Left hindlimb (tissue), 1 donor: ENCODE measurements around the gene TMEM187.
"Not testable (repeated sequence)": the region's sequence is repeated elsewhere in the genome, so short reads cannot be mapped to it uniquely, and the experiment has no call there.

Experiments used
- DNase-seq: peaks from one replicate; pipeline ENCODE4 v3.0.0-alpha.2; 2018

Gene TMEM187

DNA sequence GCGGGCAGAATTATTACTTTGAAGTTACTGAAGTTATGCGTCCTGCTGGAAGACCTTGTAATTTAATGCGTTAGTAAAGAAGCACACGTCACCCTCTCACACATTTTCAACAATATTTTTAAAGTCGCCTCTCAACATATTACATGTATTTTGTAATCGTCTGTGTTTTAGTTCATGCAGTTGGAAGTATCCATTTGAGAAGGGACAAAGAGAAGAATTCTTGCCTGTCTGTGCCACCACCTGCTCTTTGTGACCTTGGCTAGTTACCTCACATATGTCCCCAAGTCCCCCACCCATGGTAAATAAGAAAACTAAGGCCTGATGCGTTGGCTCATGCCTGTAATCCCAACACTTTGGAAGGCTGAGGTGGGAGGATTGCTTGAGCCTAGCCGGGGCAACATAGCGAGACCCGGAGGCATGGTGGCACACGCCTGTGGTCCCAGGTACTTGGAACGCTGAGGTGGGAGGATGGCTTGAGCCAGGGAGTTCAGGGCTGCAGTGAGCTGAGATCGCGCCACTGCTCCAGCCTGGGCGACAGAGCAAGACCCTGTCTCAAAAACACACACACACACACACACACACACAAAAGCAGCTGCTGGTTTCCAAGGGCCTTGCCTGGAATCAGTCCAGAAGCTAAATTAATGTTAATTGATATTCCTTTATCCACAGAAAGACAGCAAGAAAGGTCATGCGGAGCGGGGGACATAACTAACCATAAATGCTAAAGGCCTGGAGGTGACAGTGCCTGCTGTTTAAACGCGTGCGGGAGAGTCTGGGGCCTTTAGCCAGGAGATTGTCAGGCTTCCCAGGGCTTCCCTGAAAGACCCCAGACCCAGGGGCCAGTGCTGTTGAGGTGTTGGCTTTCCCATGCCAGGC is 811 bp downstream of the TMEM187 start:
- DNase-seq = peak; percentile 16

DNA sequence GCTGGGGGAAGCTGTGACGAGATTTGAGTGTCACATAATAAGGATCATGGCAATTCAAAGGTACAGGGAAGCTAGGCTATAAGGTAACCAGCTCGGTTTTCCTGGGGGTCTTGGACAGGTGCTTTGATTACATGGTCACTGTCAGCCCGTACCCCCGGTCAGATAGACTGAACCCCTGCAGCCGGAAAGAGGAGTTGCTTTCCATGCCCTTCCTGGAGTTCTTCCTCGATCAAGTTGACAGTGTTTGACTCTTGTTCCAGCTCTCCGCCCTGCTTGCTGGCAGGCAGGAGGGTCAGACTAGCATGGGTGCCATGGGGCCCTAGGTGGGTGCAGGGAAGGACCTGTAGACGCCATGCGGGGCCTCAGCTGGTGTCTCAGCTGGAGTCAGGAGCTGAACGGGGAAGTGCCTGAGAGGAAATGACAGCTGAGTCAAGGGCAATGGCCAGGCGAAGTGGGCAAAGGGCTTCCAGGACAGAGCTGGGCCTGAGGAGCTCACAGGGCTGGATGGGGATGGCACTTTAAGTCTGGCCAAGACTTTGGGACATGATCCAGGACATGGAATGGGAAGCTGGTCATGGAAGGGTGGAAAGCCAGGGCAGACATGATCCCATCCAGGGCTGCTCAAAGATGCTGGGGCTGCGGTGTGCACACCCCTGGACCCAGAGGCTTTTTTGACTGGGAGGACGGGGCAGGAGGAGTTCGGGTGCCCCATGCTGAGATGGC is 1.6 kb downstream of the TMEM187 start:
- DNase-seq = peak; percentile 16

DNA sequence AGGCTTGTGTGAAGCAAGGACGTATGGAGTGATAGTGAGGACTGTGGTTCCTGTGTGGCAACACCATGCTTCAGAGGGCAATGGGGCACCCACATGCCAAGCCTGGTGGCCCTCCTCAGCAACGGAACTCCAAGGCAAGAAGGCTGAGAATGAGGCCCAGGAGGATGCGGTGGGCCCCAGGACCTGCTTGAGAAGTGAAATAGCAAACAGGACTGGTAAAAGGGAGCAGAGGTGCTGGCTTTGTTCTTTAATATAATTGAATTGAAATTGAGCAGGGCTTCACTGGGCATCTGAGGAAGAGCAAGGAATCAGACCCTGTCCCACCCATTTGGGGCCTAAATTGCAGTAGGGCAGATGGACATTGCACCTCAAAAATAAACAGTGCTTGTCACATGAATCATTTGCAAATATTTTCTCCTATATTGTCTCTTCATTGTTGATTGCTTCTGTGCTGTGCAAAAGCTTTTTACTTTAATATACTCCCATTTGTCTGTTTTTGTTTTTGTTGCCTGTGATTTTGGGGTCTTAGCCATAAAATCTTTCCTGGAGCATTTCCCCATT is 2.3 kb downstream of the TMEM187 start:
- DNase-seq = no peak

DNA sequence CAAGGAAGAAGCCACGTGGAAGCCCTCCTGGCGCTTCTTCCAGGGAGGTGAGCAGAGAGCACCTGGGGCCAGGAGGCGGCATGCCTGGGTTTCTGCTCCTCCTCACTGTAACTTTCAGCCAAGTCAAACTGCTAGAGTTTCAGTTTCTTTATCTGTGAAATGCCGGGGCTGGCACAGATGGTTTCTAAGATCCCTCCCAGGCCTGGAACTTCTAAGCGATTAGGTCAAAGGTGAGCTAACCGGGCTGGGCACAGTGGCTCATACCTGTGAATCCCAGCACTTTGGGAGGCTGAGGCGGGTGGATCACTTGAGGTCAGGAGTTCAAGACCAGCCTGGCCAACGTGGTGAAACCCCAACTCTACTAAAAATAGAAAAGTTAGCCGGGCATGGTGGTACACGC is 7.8 kb downstream of the TMEM187 start:
- not testable (repeated sequence) for DNase-seq

DNA sequence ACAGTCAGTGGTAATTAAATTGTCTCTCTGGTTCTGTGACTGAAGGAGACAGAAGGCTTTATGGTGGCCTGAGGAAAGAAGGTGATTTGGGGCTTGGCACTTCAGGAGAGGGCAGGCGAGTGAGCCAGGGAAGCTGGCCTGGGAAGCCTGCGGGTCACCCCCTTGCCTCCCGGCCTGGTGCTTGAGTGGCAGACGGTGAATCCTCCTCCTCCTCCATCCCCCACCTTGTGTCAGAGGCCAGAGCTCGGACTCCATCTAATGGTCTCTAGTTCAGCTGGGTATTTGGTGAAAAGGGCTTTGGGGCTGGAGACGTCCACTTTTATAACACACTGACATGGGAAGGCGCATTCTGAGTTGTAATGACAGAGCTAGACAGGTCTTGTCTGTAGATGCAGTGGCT is 8.7 kb downstream of the TMEM187 start:
- no peak for DNase-seq

DNA sequence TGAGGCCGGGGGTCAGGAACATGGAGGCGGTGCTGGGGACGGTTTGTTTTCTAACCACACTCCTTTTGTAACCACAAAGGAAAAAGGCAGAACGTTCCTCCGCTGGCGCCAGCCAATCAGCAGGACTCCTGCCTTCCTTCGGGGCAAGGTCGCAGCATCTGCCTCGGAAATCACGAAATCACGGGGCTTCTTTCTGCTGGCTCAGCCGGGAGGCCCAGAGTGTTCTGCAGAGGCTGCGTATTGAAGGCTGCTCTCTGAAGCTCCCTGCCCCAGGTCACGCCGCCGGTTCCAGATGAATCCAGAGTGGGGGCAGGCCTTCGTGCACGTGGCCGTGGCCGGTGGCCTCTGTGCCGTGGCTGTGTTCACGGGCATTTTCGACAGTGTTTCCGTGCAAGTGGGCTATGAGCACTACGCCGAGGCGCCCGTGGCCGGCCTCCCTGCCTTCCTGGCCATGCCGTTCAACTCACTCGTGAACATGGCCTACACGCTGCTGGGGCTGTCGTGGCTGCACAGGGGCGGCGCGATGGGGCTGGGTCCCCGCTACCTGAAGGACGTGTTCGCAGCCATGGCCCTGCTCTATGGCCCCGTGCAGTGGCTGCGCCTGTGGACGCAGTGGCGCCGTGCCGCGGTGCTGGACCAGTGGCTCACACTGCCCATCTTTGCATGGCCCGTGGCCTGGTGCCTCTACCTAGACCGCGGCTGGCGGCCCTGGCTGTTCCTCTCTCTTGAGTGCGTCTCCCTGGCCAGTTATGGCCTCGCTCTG is 9.4 kb downstream of the TMEM187 start:
- no peak for DNase-seq

DNA sequence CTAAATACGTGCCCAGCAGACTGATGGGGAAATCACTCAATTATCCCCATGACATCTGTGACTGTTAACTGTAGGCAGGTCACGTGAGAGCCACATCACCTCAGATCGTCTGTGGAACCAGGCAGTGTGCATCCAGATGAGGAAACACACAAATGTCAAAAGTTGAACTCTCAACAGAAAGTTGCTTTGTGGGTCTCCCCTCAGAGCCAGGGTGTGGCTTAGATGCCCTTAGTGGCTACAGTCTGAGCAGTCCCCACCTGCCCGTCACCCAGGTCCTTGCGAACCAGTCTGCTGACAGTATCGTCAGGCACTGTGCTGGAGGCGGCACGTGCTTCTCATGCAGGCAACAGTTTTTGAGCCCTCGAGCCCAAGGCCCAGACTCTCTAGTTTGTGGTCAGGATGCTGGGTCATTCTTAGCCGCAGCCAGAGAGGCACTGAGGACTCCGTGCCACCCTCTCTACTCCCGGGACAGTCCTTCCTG is 10.8 kb downstream of the TMEM187 start:
- no peak for DNase-seq

DNA sequence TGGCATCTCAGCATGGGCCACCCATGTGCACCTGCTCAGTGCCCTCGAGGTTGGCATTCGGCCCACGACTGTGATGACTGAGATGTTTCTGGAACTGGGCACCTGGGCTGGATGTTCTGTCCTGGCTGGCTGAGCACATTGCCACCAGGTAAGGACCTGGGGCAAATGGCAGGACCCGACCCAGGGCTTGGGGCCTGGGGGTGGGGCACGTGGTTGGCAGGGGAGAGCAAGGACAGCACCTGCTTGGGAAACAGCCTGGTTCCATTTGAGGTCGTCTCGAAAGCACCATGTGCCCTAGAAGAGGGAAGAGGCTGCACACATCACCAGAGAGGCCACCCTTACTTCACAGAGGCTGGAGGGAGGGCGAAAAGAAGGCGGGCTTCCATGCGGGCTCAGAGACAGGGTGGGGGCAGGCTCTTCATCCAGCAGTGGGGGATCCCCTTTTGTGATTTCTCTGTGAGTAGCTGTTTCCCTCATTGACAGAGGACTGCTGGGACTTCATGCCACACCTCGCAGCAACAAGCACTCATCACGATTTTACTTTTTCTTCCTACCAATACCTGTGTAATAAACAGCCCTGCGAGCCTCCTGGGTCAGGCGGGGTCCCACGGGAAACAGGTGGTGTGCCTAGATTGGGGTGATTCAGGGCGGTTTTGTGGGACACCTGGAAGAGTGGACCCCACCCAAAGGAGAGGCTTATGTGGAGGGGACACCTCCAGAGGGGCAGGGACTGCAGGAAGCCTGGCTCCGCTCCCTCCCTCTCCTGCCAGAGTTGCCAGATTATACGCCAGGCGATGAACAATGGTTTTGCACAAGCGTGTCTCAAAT is 12.0 kb downstream of the TMEM187 start:
- DNase-seq = no peak

DNA sequence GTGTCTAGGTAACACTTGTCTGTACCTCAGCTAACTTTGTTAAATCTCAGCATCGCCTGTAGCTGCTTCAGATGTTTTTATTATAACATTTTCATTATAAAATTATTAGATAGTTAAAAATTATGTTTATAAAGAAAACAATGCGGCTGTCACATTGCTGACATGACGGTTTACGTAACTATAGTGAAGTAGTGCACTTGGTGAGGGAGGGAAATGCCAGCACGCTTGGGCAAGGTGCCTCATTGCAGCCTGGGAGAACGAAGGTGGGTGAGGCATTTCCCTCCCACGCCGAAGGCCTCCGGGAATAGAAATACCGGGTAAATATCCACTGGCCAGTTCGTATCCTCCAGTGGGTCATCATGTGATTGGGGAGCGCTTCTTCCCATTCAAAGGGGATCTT is 15.9 kb downstream of the TMEM187 start:
- DNase-seq = no peak

DNA sequence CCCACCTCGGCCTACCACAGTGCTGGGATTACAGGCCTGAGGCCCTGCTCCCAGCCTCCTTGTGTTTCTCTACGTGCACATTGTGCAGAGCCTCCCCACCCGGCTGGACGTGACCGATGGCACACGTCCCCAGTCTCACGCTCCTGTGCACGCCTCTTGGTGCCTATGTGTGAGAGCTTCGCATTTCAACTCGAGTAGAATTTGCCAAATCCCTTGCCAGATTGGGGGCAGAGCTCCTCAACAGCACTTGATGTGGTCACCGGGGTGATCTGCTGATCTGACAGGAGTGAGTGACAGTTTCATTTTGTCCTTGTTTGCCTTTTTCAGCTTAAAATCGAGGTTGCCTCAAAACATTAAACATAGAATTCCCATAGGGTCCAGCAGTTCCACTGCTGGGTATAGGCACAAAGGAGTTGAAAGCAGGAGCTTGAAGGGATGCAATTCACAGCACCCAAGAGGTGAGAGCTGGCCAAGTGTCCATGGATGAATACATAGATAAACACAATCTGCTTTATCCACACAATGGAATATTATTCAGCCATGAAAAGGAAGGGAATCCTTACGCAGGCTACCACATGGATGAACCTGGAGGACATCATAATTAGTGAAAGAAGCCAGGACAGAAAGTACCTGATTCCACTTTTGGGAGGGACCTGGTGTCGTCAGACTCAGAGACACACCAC is 17.6 kb downstream of the TMEM187 start:
- DNase-seq = no peak

DNA sequence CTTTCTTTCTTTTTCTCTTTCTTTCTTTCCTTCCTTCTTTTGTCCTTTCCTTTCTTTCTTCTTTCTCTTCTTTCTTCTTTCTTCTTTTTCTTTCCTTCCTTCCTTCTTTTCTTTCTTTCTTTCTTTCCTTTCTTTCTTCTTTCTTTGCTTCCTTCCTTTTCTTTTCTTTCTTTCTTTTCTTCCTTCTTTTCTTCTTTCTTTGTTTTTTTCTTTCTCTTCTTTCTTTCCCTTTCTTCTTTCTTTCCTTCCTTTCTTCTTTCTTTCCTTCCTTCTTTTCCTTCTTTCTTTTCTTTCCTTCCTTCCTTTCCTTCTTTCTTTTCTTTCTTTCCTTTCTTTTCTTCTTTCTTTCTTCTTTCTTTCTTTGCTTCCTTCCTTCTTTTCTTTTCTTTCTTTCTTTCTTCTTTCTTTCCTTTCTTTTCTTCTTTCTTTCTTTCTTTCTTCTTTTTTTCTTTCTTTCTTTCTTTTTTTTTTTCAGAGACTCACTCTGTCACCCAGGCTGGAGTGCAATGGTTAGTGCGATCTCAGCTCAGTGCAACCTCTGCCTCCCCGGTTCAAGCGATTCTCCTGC is 18.5 kb downstream of the TMEM187 start:
- no peak for DNase-seq

DNA sequence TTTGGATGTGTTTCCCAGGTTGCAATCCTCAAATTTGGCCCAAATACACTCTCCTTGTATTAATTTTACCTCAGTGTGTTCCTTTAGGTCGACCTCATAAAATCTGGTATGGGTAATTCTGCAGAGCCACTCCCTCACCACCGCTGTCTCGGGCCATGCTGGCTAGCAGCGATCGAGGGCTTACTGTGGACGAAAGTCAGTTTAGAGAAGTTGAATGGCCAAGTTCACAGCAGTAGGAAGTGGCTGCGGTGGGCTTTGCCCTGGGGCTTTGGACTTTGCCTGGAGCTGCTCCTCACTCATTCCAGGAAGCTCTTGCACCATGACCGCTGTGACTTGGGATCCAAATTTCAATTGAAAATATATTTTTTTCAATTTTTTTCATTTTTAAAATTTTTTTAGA is 19.6 kb downstream of the TMEM187 start:
- DNase-seq = no peak

DNA sequence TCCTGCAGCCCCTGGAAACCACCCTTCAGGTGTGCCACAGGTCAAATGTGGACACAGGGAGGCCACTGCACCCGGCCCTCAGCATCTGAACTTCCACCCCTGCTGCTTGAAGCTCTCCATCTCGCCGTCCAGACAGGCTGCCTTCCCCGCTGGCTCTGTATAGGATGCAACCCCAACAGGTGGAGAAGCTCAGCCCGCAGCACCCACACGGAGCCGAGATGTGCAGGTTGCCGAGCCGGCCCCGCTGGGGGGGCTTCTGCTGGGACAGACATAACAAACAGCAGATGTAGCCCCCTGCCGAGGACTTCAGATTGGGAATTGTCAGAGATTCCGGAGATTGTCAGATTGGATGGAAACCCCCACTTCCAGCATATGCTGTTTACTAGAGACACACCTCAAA is 20.5 kb downstream of the TMEM187 start:
- DNase-seq = no peak

DNA sequence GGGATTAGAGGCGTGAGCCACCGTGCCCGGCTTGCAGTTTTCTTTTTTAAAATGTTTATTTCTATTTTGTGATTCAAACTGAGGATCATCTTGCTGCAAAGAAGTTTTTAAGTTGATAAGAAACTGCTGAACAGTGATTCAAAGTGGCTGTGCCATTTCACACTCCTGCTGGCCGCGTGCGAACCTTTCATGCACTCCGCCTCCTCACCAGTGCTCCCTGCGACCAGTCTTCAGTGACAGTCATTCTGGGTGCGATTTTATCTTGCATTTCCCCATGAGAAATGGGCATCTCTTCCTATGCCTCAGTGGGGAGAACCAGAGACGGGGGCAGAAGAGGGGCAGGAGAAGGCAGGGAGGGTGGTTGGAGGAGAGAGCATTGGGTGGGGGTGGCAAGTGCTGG is 21.4 kb downstream of the TMEM187 start:
- DNase-seq = no peak

DNA sequence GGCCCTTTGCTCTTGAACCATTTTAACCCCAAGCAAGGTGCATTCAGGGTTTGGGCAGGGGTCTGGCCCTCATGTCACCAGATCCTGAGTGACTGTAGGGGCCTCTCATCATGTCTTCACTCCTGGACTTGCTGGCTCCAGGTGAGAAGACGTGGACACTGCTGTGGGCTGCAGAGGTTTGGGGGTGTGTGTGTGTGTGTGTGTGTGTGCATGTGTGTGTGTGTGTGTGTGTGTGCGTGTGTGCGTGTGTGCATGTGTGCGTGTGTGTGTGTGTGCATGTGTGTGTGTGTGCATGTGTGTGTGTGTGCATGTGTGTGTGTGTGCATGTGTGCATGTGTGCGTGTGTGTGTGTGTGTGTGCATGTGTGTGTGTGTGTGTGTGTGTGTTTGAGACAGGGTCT is 21.8 kb downstream of the TMEM187 start:
- DNase-seq = not testable (repeated sequence)

DNA sequence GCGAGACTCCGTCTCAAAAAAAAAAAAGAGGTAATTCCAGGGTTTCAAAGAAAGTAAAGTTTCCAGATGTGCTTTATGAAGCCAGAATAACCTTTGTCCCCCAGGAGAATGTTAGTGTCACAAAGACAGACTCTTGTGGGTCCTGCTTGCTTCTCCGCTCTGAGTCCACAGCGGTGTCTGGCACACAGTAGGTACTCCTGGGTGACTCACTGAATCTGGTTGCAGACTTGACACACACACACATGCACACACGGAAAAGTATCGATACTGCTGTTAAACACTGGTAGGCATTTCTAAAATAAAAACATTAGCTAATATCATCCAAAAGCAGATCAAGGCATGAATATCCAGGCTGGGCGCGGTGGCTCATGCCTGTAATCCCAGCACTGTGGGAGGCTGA is 22.9 kb downstream of the TMEM187 start:
- no peak for DNase-seq

DNA sequence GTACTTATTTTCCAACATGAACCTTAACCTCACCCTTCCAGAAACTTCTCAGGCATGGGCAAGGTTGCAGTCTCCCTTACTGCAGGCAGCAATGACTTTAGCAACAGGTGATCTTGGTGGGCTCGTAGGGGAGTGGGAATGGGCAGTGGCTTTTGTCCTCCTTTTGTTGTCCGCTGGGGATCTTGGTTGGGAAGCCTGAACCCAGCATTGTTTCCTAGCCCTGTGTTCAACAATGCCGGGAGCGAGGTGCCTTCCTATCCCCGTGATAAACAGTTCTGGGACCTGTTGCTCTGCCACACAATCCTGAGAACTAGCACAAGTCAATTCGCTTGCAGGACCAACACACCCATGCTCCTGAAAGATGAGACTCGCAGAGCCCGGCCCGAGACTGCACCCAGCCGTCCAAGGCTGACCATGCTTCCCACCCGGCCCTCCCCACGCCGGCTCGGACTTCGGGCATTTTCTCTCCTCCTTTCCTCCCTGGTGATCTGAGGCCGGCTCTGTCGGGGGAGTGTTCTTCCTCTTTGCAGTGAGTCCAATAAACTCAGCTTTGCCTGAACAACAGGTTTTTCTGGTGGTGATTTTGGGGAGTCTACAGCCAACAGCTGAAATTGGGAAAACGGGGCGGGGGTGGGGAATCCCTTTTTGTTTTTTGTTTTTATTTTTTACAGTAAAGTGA is 26.9 kb downstream of the TMEM187 start:
- no peak for DNase-seq

DNA sequence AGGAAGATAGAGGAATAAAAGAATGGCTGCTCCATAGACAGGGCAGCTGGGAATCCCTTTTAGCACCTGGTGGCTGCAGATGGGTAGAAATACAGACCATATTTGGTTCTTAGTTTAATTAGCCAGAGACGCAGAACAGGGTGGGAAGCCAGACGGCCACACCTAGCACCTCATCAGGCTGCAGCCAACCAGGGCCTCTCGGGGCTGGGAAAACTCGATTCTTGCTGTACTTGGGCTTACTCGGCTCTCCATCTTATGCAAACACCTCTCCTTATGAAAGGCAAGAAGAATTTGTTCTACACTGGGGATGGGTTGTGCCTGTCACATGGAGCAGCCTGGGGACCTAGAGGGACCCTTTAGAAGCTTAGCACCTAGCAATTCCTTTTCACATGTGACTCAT is 27.5 kb downstream of the TMEM187 start:
- no peak for DNase-seq

DNA sequence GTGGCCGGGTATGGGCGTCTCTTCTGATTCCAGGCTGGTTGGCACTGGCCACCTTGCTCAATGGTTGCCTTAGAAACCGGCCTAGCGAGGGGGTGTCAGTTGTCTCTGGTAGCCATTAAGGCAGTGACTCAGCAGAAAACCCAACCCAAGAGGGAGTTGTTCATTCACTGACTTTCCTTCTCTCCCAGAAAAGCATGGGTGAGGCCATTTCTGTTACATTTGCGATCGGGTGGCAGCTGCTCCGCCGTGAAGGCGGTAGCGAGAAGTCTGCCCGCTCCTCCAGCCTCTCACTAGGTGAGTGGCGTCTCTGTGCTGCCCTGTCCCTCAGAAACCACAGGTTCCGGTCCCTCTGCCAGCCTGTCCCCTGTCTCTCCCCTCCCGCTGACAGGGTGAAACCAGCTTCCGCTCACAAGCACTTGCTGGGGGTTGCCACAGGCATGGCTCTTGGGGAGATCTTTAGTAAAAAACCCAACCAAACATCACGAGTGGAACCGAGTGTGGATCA is 29.7 kb downstream of the TMEM187 start:
- DNase-seq = no peak

DNA sequence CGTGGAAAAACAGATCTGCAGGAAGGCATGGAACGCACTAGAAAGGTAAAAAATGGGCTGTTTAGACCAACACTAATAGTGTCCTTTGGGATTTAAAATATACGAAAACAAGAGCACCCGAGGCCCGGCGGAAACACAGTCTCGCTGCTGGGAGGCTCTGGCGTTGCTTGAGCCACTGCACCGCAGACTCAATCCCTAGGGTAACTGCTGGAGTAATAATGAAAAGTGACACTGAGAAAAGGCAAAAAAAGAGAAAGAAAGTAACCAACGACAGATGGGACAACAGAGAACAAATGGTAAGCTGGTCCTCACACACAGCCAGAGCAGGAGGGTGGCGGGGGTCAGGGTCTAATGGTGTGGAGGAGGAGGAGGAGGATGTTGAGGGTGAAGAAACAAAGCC is 31.8 kb downstream of the TMEM187 start:
- no peak for DNase-seq
